KOPT-K1 (cell line): ENCODE measurements around the gene CACNA2D3.

Source experiments
- H3K27ac ChIP-seq: fragments of 200-600 bp; sonication (generic); 2 replicates; pipeline ENCODE4 v1.5.1; 2016; ENCODE audit warnings: antibody characterized with exemption, mild to moderate bottlenecking, low read depth, low read length; ENCODE audit not compliant: poor library complexity, severe bottlenecking
- H3K36me3 ChIP-seq: fragments of 200-600 bp; sonication (generic); 2 replicates; pipeline ENCODE4 v1.5.1; 2017; ENCODE audit warnings: antibody characterized with exemption, mild to moderate bottlenecking, low read length, moderate library complexity; ENCODE audit not compliant: insufficient read depth
- H3K9me3 ChIP-seq: fragments of 200-600 bp; sonication (generic); 2 replicates; pipeline ENCODE4 v1.5.1; 2017; ENCODE audit warnings: antibody characterized with exemption, low read length, mild to moderate bottlenecking; ENCODE audit not compliant: insufficient read depth, poor library complexity, severe bottlenecking

Gene CACNA2D3

DNA sequence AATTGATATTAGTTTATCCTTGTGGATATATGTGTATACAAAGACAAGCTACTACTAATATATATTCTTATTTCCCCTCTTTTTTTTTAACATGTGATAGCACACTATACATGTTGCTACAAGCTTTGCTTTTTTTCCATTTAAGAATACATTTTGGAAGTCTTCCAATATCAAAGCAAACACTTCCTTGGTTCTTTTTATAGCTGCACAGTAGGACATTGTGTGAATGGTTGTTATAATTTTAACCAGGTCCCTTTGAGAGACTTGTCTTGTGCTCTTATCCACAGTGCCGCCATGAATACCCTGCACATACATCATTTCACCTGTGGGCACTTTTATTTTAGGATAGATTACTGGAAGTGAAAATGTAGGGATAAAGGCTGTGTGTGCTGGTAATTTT lies 88.7 kb downstream of the CACNA2D3 start:
- H3K36me3 ChIP-seq, result no peaks in the 10 kb centered on the region
- no peak overlapping the region for H3K27ac ChIP-seq
- no peaks in the 10 kb centered on the region for H3K9me3 ChIP-seq

- Histone ChIP-seq H3K36me3 (no peaks in the 10 kb centered on the region), H3K9me3 (no peaks in the 10 kb centered on the region), H3K27ac (no peak overlapping the region)
These were observed 90.4 kb downstream of the CACNA2D3 start for GRCh38 chr3:54212723-54213122.

GRCh38 chr3:54213907-54214306 lies 91.6 kb downstream of the CACNA2D3 start:
- H3K9me3 ChIP-seq, result no peaks in the 10 kb centered on the region
- H3K27ac ChIP-seq, result no peak overlapping the region
- no peaks in the 10 kb centered on the region for H3K36me3 ChIP-seq

DNA sequence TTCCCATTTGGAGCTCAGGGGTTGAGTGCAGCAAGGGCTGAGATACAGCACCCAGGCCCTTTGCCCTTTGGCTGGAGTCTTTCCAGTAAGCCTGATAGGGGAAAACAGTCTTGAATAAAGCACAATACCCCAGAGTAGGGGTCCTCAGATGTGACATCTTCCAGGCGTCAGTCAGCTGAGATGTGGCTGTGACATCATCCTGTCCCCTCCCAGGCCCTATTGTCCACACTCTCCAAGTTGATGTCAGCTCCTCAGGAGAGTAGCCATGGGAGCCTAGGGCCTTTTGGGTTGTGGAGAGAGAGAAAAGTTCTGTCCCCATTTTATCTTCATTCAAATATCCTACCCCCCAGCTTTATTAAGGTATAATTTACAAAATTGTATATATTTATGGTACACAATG lies 92.5 kb downstream of the CACNA2D3 start:
- Histone ChIP-seq H3K36me3 (no peaks in the 10 kb centered on the region), H3K9me3 (no peaks in the 10 kb centered on the region), H3K27ac (no peak overlapping the region)

- no peaks in the 10 kb centered on the region for H3K36me3 ChIP-seq
- no peaks in the 10 kb centered on the region for H3K9me3 ChIP-seq
- no peak overlapping the region for H3K27ac ChIP-seq
These were observed 93.2 kb downstream of the CACNA2D3 start for GRCh38 chr3:54215521-54215920.

DNA sequence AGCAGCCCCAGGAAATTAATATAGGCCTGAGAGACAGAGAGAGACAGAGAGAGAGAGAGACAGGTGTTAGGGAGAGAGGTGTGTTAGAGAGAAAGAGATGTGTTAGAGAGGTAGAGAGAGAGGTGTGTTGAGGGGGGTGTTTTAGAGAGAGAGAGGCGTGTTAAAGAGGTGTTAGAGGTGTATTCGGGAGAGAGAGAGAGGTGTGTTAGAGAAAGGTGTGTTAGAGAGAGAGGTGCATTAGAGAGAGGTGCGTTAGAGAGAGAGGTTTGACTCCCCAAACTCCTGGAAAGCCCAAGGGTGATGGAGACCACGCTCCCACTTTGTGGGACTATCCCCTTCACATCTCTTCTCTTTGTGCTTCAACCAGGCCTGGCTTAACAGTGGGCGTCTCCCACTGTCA lies 95.5 kb downstream of the CACNA2D3 start:
- no peak overlapping the region for H3K27ac ChIP-seq
- H3K36me3 ChIP-seq, result no peaks in the 10 kb centered on the region
- no peaks in the 10 kb centered on the region for H3K9me3 ChIP-seq

DNA sequence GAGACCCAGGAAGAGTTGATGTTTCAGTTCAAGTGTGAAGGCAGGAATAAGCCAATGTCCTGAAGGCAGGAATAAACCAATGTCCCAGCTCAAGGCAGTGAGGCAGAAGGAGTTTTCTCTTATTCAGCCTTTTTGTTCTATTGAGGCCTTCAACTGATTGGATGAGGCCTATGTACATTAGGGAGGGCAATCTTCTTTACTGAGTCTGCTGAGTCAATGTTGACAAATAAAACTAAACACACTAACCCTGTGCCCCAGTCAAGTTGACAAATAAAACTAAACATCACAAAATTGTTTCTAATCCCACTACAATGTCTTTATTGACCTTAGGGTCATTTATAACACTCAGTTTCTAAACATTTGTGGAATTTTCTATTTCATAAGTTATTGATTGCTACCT lies 100.0 kb downstream of the CACNA2D3 start:
- no peaks in the 10 kb centered on the region for H3K36me3 ChIP-seq
- H3K9me3 ChIP-seq, result no peaks in the 10 kb centered on the region
- H3K27ac ChIP-seq, result no peak overlapping the region

DNA sequence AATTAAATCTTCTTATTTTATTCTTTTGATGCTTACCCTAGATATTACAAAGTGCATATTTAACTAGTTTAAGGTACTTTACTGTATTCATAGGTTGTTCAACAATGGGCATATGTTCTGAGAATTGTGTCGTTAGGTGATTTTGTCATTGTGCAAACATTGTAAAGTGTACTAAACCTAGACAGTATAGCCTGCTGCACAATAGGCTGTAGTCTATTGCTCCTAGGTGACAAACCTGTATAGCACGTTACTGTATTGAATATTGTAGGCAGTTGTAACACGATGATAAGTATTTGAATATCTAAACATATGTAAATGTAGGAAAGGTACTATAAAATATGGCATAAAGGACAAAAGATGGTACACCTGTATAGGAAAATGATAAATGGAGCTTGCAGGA lies 100.7 kb downstream of the CACNA2D3 start:
- H3K9me3 ChIP-seq, result no peaks in the 10 kb centered on the region
- no peak overlapping the region for H3K27ac ChIP-seq
- H3K36me3 ChIP-seq, result no peaks in the 10 kb centered on the region

GRCh38 chr3:54225841-54226528 lies 103.6 kb downstream of the CACNA2D3 start:
- H3K36me3 ChIP-seq, result no peaks in the 10 kb centered on the region
- no peaks in the 10 kb centered on the region for H3K9me3 ChIP-seq
- no peak overlapping the region for H3K27ac ChIP-seq

DNA sequence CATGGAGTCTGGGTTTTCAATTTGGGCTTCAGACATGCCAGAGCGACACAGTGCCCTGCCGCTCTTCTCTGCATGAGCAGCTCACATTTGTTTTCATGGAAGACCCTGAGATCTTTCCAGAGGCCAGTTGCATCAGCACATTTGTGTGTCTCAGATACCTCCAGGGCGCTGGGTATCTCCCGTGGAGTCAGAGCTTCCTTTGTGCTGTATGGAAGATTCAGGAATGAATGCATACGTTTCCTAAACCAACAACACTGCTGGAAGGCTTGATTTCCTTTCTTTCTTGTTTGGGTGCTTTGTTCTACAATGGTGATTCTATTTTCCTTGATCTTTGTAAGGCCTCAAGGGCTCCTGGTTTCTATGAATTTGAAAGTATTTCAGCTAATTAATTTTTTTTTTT lies 106.5 kb downstream of the CACNA2D3 start:
- Histone ChIP-seq H3K27ac (no peak overlapping the region), H3K9me3 (no peaks in the 10 kb centered on the region), H3K36me3 (no peaks in the 10 kb centered on the region)

DNA sequence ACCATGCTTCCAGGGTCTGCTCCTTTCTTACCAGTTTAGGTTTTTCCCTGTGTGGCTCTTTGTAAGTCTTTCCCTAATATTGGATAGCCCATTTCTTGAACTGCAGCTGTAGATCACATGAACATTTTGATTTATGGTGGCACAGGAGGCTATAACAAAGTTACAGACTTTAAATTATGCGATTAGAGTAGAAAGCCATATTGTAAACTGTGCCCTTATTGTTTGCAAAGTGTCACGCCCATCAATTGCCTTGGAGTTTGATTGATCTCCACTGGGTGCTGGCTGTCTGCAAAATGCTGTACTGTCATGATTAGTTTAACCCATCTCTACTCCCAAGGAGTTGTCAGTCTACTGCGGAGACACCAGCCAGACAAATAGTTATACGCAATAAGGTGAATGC lies 110.3 kb downstream of the CACNA2D3 start:
- Histone ChIP-seq H3K27ac (no peak overlapping the region), H3K9me3 (no peaks in the 10 kb centered on the region), H3K36me3 (no peaks in the 10 kb centered on the region)

DNA sequence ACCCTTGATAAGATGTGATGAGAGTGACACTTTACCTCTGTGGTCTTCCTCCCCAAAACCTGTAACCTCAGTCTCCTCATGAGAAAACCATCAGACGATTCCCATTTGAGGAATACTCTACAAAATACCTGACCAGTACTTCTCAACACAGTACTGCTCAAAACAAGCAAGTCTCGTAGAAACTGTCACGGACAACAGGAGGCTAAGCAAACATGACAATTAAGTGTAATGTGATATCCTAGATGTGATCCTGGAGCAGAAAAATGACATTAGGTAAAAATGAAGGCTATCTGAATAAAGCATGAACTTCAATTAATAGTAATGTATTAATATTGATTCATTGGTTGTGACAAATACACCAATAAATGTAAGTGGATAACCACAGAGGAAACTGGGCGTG lies 113.6 kb downstream of the CACNA2D3 start:
- Histone ChIP-seq H3K27ac (no peak overlapping the region), H3K36me3 (no peaks in the 10 kb centered on the region)

DNA sequence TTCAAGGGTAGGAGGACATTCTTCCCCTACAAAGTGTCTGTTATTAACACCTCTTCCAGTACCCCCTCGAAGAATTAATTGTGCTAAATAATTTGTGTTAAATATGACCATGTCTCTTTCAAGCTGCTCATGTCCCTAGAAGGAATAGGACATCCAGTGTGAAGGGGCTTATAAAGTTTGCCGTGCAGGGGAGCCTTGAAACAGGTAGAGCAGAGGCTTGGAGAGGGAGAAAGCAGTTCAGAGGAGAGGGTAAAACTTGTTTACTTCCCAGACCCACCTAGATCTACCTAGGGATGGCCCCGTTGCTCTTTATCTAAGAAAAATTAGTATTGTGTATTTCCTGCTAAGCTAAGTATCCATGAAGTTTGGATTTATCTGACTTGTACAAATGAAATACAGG lies 114.8 kb downstream of the CACNA2D3 start:
- no peak overlapping the region for H3K27ac ChIP-seq
- no peaks in the 10 kb centered on the region for H3K9me3 ChIP-seq

More for the DNA sequence above, 113.6 kb downstream of the CACNA2D3 start:
- H3K9me3 ChIP-seq, result no peaks in the 10 kb centered on the region

DNA sequence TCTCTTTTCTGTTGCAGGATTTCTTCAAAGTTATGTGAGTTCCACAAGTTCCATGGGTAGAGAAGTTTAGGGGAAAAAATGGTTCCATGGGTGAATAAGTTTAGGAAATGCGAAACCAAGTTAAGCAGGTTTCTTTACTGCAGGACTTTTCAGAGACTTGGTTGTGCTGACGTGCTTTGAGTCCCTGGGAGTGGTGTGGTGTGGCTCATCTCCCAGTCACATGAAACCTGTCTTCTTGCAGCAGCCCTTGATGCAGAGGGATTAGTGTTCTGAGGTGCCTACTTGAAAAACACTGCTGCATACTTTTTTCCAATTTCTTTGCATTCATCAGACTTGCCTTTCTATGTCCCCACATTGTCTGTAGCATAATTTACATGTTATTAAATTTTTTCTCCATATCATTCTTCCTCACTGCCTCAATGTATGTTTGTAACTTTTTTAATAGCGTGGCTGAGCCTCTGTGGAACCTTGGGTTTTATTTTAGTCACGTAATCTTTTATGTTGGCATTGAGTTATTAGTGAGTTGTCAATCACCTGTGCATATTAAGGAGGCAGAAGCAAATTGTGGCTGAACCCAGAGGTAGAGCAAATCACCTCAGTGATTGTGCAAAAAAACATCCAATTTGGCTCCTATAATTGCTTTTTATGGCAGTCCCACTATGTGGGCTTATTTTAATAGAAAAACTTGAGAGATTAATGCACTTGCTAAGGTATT lies 115.6 kb downstream of the CACNA2D3 start:
- H3K27ac ChIP-seq, result no peak overlapping the region
- H3K36me3 ChIP-seq, result no peaks in the 10 kb centered on the region
- no peaks in the 10 kb centered on the region for H3K9me3 ChIP-seq

More for the DNA sequence above, 114.8 kb downstream of the CACNA2D3 start:
- no peaks in the 10 kb centered on the region for H3K36me3 ChIP-seq

- Histone ChIP-seq H3K9me3 (no peaks in the 10 kb centered on the region), H3K27ac (no peak overlapping the region), H3K36me3 (no peaks in the 10 kb centered on the region)
These were observed 118.0 kb downstream of the CACNA2D3 start for GRCh38 chr3:54240309-54240708.
